ENCODE measurements around the gene CAMK2D.

Gene CAMK2D

GRCh38 chr4:113628711-113629110 lies 132.8 kb downstream of the CAMK2D start:
- Mint-ChIP-seq H3K36me3 (ENCODE audit: insufficient read depth) (no peaks in the 10 kb centered on the region), H3K27ac (no peak overlapping the region), H3K9me3 (no peaks in the 10 kb centered on the region), H3K4me3 (no peak overlapping the region), H3K4me1 (ENCODE audit: low read depth in 2 of 2) (peaks cover 14 to 17% of the 10 kb centered on the region in 2 donors), H3K27me3 (no peaks in the 10 kb centered on the region)
- ATAC-seq (replicated peaks) (no peak), DNase-seq (no peak)

DNA sequence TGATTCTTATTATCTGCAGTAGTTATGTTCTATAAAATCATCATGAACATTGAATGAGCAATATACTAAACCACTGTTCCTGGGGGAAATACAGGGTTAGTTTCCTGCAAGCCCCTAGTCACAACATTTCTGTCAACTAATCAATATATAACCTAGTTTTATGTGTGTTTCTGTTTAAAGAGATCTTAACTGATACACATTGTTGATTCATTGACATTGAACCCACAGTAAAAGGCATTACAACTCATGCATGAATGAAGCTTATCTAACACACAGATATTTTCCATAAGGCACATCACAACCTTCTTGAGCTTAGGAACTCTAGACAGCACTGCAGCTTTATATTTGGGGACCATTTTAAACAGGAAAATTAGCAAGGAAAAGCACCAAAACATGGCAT lies 134.2 kb downstream of the CAMK2D start:
- no peak overlapping the region for H3K4me3 Mint-ChIP-seq
- H3K9me3 Mint-ChIP-seq, result no peaks in the 10 kb centered on the region
- DNase-seq, result no peak
- ATAC-seq (replicated peaks), result no peak
- H3K27me3 Mint-ChIP-seq, result no peaks in the 10 kb centered on the region
- H3K4me1 Mint-ChIP-seq (ENCODE audit: low read depth in 2 of 2), result peaks cover 15 to 17% of the 10 kb centered on the region in 2 donors
- no peak overlapping the region for H3K27ac Mint-ChIP-seq
- no peaks in the 10 kb centered on the region for H3K36me3 Mint-ChIP-seq (ENCODE audit: insufficient read depth)

GRCh38 chr4:113625902-113626301 lies 135.6 kb downstream of the CAMK2D start:
- peaks cover 16 to 17% of the 10 kb centered on the region in 2 donors for H3K4me1 Mint-ChIP-seq (ENCODE audit: low read depth in 2 of 2)
- no peak overlapping the region for H3K4me3 Mint-ChIP-seq
- no peak for ATAC-seq (replicated peaks)
- peak overlapping the region in 1 of 2 donors; percentile 10 for H3K27ac Mint-ChIP-seq
- no peak for DNase-seq
- no peaks in the 10 kb centered on the region for H3K9me3 Mint-ChIP-seq
- H3K36me3 Mint-ChIP-seq (ENCODE audit: insufficient read depth), result no peaks in the 10 kb centered on the region
- no peaks in the 10 kb centered on the region for H3K27me3 Mint-ChIP-seq

DNA sequence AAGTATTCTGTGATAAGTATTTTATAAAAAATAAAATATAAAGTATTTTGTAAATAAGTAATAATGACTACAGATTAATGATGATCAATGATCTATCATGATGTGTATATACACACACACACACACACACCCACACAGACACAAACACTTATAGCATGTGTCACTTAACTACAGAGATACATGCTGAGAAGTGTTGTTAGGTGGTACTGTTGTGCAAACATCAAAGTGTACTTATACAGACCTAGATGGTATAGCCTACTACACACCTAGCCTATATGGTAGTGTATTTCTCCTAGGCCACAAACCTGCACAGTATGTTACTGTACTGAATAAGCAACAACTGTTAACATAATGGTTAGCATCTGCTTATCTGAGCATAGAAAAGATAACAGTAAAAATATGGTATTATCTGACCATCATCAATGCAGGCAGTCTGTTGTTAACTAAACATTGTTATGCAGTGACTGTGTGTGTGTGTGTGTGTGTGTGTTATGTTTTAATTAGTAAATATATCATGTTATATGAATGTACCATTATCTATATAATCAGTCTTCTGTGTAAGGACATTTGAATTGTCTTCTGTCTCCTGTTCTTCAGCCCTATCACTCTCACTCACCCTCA lies 138.2 kb downstream of the CAMK2D start:
- no peaks in the 10 kb centered on the region for H3K36me3 Mint-ChIP-seq (ENCODE audit: insufficient read depth)
- H3K4me1 Mint-ChIP-seq (ENCODE audit: low read depth in 2 of 2), result peaks cover 11 to 13% of the 10 kb centered on the region in 2 donors
- H3K9me3 Mint-ChIP-seq, result no peaks in the 10 kb centered on the region
- DNase-seq, result no peak
- H3K4me3 Mint-ChIP-seq, result no peak overlapping the region
- no peaks in the 10 kb centered on the region for H3K27me3 Mint-ChIP-seq
- ATAC-seq (replicated peaks), result no peak
- H3K27ac Mint-ChIP-seq, result no peak overlapping the region

GRCh38 chr4:113621633-113622032 lies 139.9 kb downstream of the CAMK2D start:
- no peak overlapping the region for H3K27ac Mint-ChIP-seq
- H3K4me1 Mint-ChIP-seq (ENCODE audit: low read depth in 2 of 2), result peaks cover 16 to 17% of the 10 kb centered on the region in 2 donors
- no peaks in the 10 kb centered on the region for H3K36me3 Mint-ChIP-seq (ENCODE audit: insufficient read depth)
- ATAC-seq (replicated peaks), result no peak
- DNase-seq, result no peak
- H3K9me3 Mint-ChIP-seq, result no peaks in the 10 kb centered on the region
- H3K27me3 Mint-ChIP-seq, result no peaks in the 10 kb centered on the region
- no peak overlapping the region for H3K4me3 Mint-ChIP-seq

DNA sequence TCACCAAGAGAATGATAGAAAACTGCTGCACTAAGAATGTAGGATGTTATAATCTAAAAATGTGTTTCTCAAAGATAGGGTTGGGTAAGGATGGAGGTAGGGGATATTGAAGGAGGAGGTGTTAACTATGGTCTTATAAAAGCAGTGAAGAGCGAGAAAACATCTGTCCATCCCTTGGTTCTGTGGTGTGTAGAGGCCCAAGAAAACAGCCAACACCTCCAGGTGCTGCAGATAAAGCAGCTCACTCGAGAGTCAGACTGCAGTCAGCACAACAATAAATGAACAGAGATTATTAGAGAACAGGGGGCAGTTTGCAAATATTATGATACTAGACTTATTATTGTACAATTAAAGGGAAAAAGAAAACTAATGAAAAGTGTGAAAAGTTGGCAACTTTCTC lies 141.5 kb downstream of the CAMK2D start:
- H3K36me3 Mint-ChIP-seq (ENCODE audit: insufficient read depth), result no peaks in the 10 kb centered on the region
- no peak for DNase-seq

DNA sequence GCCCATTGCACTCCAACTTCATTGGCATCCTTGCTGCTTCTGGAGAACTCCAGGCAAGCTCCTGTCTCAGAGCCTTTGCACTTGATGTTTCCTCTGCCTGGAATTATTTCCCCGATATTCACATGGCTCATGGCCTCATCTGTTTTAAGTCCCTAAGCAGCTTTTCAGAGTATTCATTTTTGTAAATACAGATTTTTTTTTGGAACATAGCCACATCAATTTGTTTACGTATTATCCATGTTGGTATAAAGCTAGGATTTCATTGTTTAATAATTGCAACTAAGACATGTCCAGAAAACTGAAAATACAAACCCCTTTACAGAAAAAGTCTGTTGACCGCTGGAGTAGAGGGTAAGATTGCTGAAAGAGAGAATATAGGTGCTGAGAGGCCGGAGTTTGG lies 142.0 kb downstream of the CAMK2D start:
- Mint-ChIP-seq H3K9me3 (no peaks in the 10 kb centered on the region), H3K27me3 (no peaks in the 10 kb centered on the region), H3K36me3 (ENCODE audit: insufficient read depth) (no peaks in the 10 kb centered on the region), H3K4me3 (no peak overlapping the region), H3K27ac (no peak overlapping the region), H3K4me1 (ENCODE audit: low read depth in 2 of 2) (peaks cover 10 to 22% of the 10 kb centered on the region in 2 donors)
- DNase-seq (no peak), ATAC-seq (replicated peaks) (no peak)

More for the DNA sequence above, 141.5 kb downstream of the CAMK2D start:
- Mint-ChIP-seq H3K4me1 (ENCODE audit: low read depth in 2 of 2) (peaks cover 10 to 20% of the 10 kb centered on the region in 2 donors), H3K27me3 (no peaks in the 10 kb centered on the region), H3K4me3 (no peak overlapping the region), H3K27ac (no peak overlapping the region), H3K9me3 (no peaks in the 10 kb centered on the region)
- ATAC-seq (replicated peaks), result no peak

- H3K36me3 Mint-ChIP-seq (ENCODE audit: insufficient read depth), result no peaks in the 10 kb centered on the region
- no peak for ATAC-seq (replicated peaks)
Measured at GRCh38 chr4:113618205-113618604, 143.3 kb downstream of the CAMK2D start.

DNA sequence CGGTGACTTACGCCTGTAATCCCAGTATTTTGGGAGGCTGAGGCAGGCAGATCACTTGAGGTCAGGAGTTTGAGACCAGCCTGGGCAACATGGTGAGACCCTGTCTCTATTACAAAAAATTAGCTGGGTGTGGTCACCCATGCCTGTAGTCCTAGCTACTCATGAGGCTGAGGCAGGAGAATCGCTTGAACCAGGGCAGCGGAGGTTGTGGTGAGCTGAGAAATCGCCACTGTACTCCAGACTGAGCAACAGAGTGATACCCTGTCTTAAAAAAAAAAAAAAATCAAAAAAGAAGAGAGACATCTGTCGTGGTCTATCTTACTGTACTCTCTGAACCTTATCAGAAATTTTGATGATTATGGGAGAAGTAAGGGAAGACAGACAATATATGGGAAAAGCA lies 144.3 kb downstream of the CAMK2D start:
- Mint-ChIP-seq H3K36me3 (ENCODE audit: insufficient read depth) (no peaks in the 10 kb centered on the region), H3K27me3 (no peaks in the 10 kb centered on the region), H3K4me1 (ENCODE audit: low read depth in 2 of 2) (peaks cover 8 to 30% of the 10 kb centered on the region in 2 donors), H3K4me3 (no peak overlapping the region), H3K9me3 (no peaks in the 10 kb centered on the region), H3K27ac (peak overlapping the region in 1 of 2 donors; percentile 86)
- no peak for DNase-seq
- ATAC-seq (replicated peaks), result no peak

More at GRCh38 chr4:113618205-113618604, 143.3 kb downstream of the CAMK2D start:
- H3K27ac Mint-ChIP-seq, result no peak overlapping the region
- no peaks in the 10 kb centered on the region for H3K27me3 Mint-ChIP-seq
- H3K4me1 Mint-ChIP-seq (ENCODE audit: low read depth in 2 of 2), result peaks cover 10 to 26% of the 10 kb centered on the region in 2 donors
- no peak overlapping the region for H3K4me3 Mint-ChIP-seq
- no peaks in the 10 kb centered on the region for H3K9me3 Mint-ChIP-seq
- no peak for DNase-seq

DNA sequence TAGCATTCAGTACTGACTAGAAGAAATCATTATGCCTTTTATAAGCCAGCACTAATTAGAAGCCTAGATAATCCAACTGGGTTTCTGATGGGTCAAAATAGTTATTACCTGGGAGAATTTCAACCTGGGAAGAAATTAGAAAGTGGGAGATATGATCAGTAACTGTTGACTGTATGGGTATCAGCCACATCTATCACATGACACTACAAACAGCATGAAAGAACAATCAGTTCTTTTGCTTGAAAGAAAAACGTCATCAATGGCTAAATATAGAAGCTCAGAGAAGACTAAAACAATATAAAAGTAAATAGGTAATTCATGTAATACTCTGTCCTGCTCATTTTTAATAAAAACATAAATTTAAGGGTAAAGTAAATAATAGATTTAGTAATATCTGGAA lies 145.1 kb downstream of the CAMK2D start:
- H3K4me3 Mint-ChIP-seq, result no peak overlapping the region
- ATAC-seq (replicated peaks), result no peak
- no peaks in the 10 kb centered on the region for H3K9me3 Mint-ChIP-seq
- no peak for DNase-seq
- H3K27ac Mint-ChIP-seq, result peak overlapping the region in 1 of 2 donors; percentile 86
- H3K36me3 Mint-ChIP-seq (ENCODE audit: insufficient read depth), result no peaks in the 10 kb centered on the region
- H3K4me1 Mint-ChIP-seq (ENCODE audit: low read depth in 2 of 2), result peaks cover 8 to 29% of the 10 kb centered on the region in 2 donors
- no peaks in the 10 kb centered on the region for H3K27me3 Mint-ChIP-seq

DNA sequence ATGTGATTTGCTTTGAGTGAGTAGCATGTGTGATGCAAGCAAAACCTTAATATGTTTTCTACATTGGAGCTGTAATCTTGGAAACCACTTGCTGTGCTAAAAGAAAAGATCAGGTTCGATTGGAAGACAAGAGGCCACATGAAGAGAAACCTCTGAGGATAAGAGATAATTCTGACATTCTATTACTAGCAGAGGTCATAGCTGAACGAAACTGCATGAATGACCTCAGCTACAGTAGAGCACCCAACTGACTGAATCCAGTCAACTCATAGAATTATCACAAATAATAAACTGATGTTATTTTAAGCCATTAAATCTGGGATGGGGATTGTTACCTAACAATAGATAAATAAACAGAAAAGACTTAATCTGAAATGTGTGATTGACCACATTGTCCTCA lies 147.1 kb downstream of the CAMK2D start:
- no peaks in the 10 kb centered on the region for H3K36me3 Mint-ChIP-seq (ENCODE audit: insufficient read depth)

DNA sequence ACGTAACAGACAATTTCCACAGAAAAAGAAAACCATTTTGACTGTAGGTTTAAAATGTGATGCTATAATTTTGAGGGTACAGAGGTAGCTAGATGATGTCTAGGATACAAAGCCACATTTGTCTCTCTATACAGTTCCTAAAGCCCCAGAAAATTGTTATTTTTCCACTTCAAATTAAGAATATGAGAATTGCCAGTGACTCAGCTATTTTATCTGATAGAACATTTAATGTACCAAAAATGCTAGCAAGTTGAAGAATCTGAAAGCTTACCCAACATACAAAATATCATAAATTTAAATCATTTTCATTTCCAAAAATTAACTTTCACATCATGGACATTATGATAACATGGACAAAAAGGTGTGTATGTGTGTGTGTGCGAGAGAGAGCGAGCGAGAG lies 148.0 kb downstream of the CAMK2D start:
- Mint-ChIP-seq H3K27ac (no peak overlapping the region), H3K9me3 (no peaks in the 10 kb centered on the region), H3K4me1 (ENCODE audit: low read depth in 2 of 2) (peaks cover 8 to 29% of the 10 kb centered on the region in 2 donors), H3K4me3 (no peak overlapping the region), H3K27me3 (no peaks in the 10 kb centered on the region), H3K36me3 (ENCODE audit: insufficient read depth) (no peaks in the 10 kb centered on the region)
- ATAC-seq (replicated peaks), result no peak
- no peak for DNase-seq

More for the DNA sequence above, 147.1 kb downstream of the CAMK2D start:
- H3K4me3 Mint-ChIP-seq, result no peak overlapping the region
- H3K27me3 Mint-ChIP-seq, result no peaks in the 10 kb centered on the region
- H3K27ac Mint-ChIP-seq, result no peak overlapping the region
- ATAC-seq (replicated peaks) (no peak), DNase-seq (no peak)
- H3K4me1 Mint-ChIP-seq (ENCODE audit: low read depth in 2 of 2), result peaks cover 8 to 29% of the 10 kb centered on the region in 2 donors
- no peaks in the 10 kb centered on the region for H3K9me3 Mint-ChIP-seq

GRCh38 chr4:113610537-113610936 lies 151.0 kb downstream of the CAMK2D start:
- Mint-ChIP-seq H3K4me1 (ENCODE audit: low read depth in 2 of 2) (peaks cover 10 to 26% of the 10 kb centered on the region in 2 donors), H3K27me3 (no peaks in the 10 kb centered on the region), H3K36me3 (ENCODE audit: insufficient read depth) (no peaks in the 10 kb centered on the region), H3K4me3 (no peak overlapping the region), H3K9me3 (no peaks in the 10 kb centered on the region), H3K27ac (no peak overlapping the region)
- ATAC-seq (replicated peaks) (no peak), DNase-seq (no peak)

DNA sequence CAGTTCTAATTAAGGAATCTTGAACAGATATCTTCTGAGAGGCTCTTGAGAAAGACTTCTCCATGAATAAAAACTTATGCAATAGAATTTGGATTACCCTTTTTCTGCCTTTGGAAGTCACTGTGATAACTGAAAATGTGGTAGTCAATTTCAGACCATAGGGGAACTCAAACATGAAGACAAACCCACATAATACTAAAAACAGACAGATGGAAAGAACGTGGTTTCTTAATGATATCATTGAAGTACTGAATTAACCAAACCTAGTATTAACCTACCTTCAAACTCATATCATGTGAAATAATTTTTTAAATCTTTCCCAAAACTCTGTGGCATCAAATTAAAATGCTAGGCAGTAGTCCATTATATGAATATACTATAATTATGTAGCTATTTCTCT lies 153.5 kb downstream of the CAMK2D start:
- H3K9me3 Mint-ChIP-seq, result no peaks in the 10 kb centered on the region
- no peak for DNase-seq
- no peaks in the 10 kb centered on the region for H3K36me3 Mint-ChIP-seq (ENCODE audit: insufficient read depth)
- H3K4me1 Mint-ChIP-seq (ENCODE audit: low read depth in 2 of 2), result peaks cover 10 to 16% of the 10 kb centered on the region in 2 donors
- no peak for ATAC-seq (replicated peaks)
- H3K4me3 Mint-ChIP-seq, result no peak overlapping the region
- H3K27me3 Mint-ChIP-seq, result no peaks in the 10 kb centered on the region
- no peak overlapping the region for H3K27ac Mint-ChIP-seq
